GM23338 (cell line): ENCODE results near the gene IPO13. TPM values are rescaled to one million over a fixed set of nuclear protein-coding genes. Genes with fewer than 3 reads are reported as not detected.

Experiments
- ATAC-seq: fragments of 200-7000 bp; cut with Tn5 transposase; 3 replicates; pipeline ENCODE4 v1.9.1; 2020
- DNase-seq: peaks from one replicate; pipeline ENCODE4 v3.0.0-alpha.2; 2015; ENCODE audit warnings: low spot score
- H2AFZ ChIP-seq: fragments of 200-600 bp; sonication (generic); 2 replicates; pipeline ENCODE4 v1.8.0; 2016; ENCODE audit warnings: antibody characterized with exemption, mild to moderate bottlenecking, moderate library complexity
- H3F3A ChIP-seq: fragments of 200-600 bp; sonication (generic); replicated peaks from 2 replicates; pipeline ENCODE4 v1.8.0; 2017; ENCODE audit warnings: antibody characterized with exemption, mixed run types, low read depth
- H3K27ac ChIP-seq: fragments of 200-600 bp; sonication (generic); 2 replicates; pipeline ENCODE4 v1.6.1; 2016; ENCODE audit warnings: low read depth
- H3K27me3 ChIP-seq: fragments of 200-600 bp; sonication (generic); 2 replicates; pipeline ENCODE4 v1.8.0; 2016; ENCODE audit warnings: mild to moderate bottlenecking, mixed run types, moderate library complexity; ENCODE audit not compliant: insufficient read depth
- H3K36me3 ChIP-seq: fragments of 200-600 bp; sonication (generic); 2 replicates; pipeline ENCODE4 v1.8.0; 2016; ENCODE audit warnings: mild to moderate bottlenecking; ENCODE audit not compliant: insufficient read depth
- H3K4me1 ChIP-seq: fragments of 200-600 bp; sonication (generic); 2 replicates; pipeline ENCODE4 v1.8.0; 2016; ENCODE audit warnings: mild to moderate bottlenecking, moderate library complexity; ENCODE audit not compliant: insufficient read depth
- H3K4me2 ChIP-seq: fragments of 200-600 bp; sonication (generic); 2 replicates; pipeline ENCODE4 v1.7.1; 2017; ENCODE audit warnings: mixed run types
- H3K4me3 ChIP-seq: fragments of 200-600 bp; sonication (generic); 2 replicates; pipeline ENCODE4 v1.6.1; 2016; ENCODE audit warnings: mixed run types
- H3K79me2 ChIP-seq: fragments of 200-600 bp; sonication (generic); replicated peaks from 2 replicates; pipeline ENCODE4 v1.8.0; 2017; ENCODE audit warnings: mild to moderate bottlenecking; ENCODE audit not compliant: insufficient read depth
- H3K9me2 ChIP-seq: fragments of 200-600 bp; sonication (generic); 2 replicates; pipeline ENCODE4 v1.8.0; 2017; ENCODE audit not compliant: insufficient read depth
- H4K20me1 ChIP-seq: fragments of 200-600 bp; sonication (generic); replicated peaks from 2 replicates; pipeline ENCODE4 v1.8.0; 2017; ENCODE audit warnings: mild to moderate bottlenecking; ENCODE audit not compliant: insufficient read depth
- H3K27ac Mint-ChIP-seq: 2 replicates; pipeline ENCODE4 v1.8.0; 2020; ENCODE audit warnings: inconsistent platforms, mild to moderate bottlenecking, moderate library complexity, mixed read lengths
- H3K27me3 Mint-ChIP-seq: 3 replicates; pipeline ENCODE4 v1.8.0; 2022; ENCODE audit warnings: low read depth, mild to moderate bottlenecking, moderate library complexity, mixed read lengths, inconsistent platforms; ENCODE audit not compliant: insufficient read depth, poor library complexity
- H3K36me3 Mint-ChIP-seq: 3 replicates; pipeline ENCODE4 v1.8.0; 2021; ENCODE audit warnings: low read depth, mild to moderate bottlenecking, inconsistent platforms, moderate library complexity, mixed read lengths
- H3K4me1 Mint-ChIP-seq: 3 replicates; pipeline ENCODE4 v1.8.0; 2020; ENCODE audit warnings: mild to moderate bottlenecking, inconsistent platforms, mixed read lengths
- H3K4me3 Mint-ChIP-seq: 3 replicates; pipeline ENCODE4 v1.8.0; 2021; ENCODE audit warnings: moderate library complexity, mild to moderate bottlenecking, inconsistent platforms, mixed read lengths
- H3K9me3 Mint-ChIP-seq: 3 replicates; pipeline ENCODE4 v1.8.0; 2020; ENCODE audit warnings: moderate library complexity, mild to moderate bottlenecking, inconsistent platforms, mixed read lengths
- CREB1 ChIP-seq: fragments of 250-450 bp; sonication (Bioruptor Pico); IDR thresholded peaks from 2 replicates; pipeline ENCODE4 v1.5.0; 2020; ENCODE audit warnings: low read depth, mild to moderate bottlenecking, moderate library complexity
- EZH2phosphoT487 ChIP-seq: fragments of 200-600 bp; sonication (generic); IDR thresholded peaks from one replicate; pipeline ENCODE4 v1.8.1; 2018; ENCODE audit warnings: antibody characterized with exemption; ENCODE audit not compliant: unreplicated experiment
- JUNB ChIP-seq: IDR thresholded peaks from one replicate; pipeline ENCODE4 v1.6.1; 2016; ENCODE audit warnings: antibody characterized with exemption; ENCODE audit not compliant: unreplicated experiment
- NANOG ChIP-seq: IDR thresholded peaks from 2 replicates; pipeline ENCODE4 v1.6.1; 2016; ENCODE audit warnings: antibody characterized with exemption, borderline replicate concordance
- STAT1 ChIP-seq: IDR thresholded peaks from one replicate; pipeline ENCODE4 v1.6.1; 2016; ENCODE audit warnings: antibody characterized with exemption; ENCODE audit not compliant: unreplicated experiment
- ZNF114 ChIP-seq: fragments of 250-450 bp; sonication (Bioruptor Pico); IDR thresholded peaks from 2 replicates; pipeline ENCODE4 v1.5.0; 2020; ENCODE audit warnings: mild to moderate bottlenecking, moderate library complexity
- ZNF331 ChIP-seq: fragments of 250-450 bp; sonication (Bioruptor Pico); IDR thresholded peaks from 2 replicates; pipeline ENCODE4 v1.5.0; 2020; ENCODE audit warnings: low read depth, mild to moderate bottlenecking, moderate library complexity
- polyA plus RNA-seq: library from polyadenylated mRNA; unstranded; fragments of >200 nt; fragmentation: Nextera tagmentation; extraction: Ambion mirVana; gene quantifications from 2 replicates; pipeline ENCODE4 v1.2.1, GENCODE V29; 2016
- total RNA-seq: library from RNA; depleted of rRNA; stranded (reverse); fragments of >200 nt; shearing (Covaris generic); gene quantifications from 2 replicates; pipeline ENCODE4 v1.2.3, GENCODE V29; 2014
- TF ChIP-seq, protein P1 (sequence below): IDR thresholded peaks from one replicate; pipeline ENCODE4 v1.6.1; 2018; ENCODE audit warnings: antibody characterized with exemption; ENCODE audit not compliant: unreplicated experiment
- TF ChIP-seq, protein P2 (sequence below), 2 experiments: fragments of 200-600 bp in 1 of 2; sonication (generic) in 1 of 2; conservative IDR thresholded peaks; 2 replicates each; pipeline versions ENCODE4 v1.5.1 to v1.6.1; 2016 to 2017; ENCODE audit warnings: antibody characterized with exemption in 2 of 2, low read depth in 2 of 2, mild to moderate bottlenecking in 2 of 2, moderate library complexity in 1 of 2
- TF ChIP-seq, protein P3 (sequence below): IDR thresholded peaks from 2 replicates; pipeline ENCODE4 v1.6.1; 2016; ENCODE audit warnings: antibody characterized with exemption
- TF ChIP-seq, protein P4 (sequence below): fragments of 250-450 bp; sonication (Bioruptor Pico); IDR thresholded peaks from 2 replicates; pipeline ENCODE4 v1.5.0; 2020; ENCODE audit warnings: mild to moderate bottlenecking, moderate library complexity

IPO13 gene
- total and polyA plus RNA-seq, 2 experiments from 2014 or later: 10.4 to 22.8 TPM

DNA sequence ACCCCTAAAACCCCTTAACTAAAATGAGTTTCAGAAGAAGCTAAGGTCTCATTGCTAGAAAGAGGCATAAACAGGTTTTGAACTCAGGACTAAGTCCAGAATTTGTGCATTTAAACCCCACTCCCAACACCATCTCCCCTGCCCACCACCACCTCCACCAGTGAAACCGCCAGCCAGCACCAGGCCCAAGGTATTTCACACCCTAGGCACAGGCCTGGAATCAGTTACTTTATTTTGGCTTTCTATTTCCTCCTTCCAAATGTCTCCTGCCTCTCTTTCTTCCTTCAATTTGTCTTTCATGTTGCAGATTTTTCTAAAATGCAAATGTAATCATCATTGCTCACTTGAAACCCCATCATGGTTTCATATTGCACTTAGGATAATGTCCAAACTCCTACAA is 1.9 kb upstream of the IPO13 start:
- no peak overlapping the region for H3K4me2 ChIP-seq
- H3K4me1 ChIP-seq: peaks cover 5% of the 10 kb centered on the region
- H3K4me3 ChIP-seq: no peak overlapping the region
- H4K20me1 ChIP-seq: no peaks in the 10 kb centered on the region
- no peaks in the 10 kb centered on the region for H3K36me3 ChIP-seq
- H3K27ac Mint-ChIP-seq: no peak overlapping the region
- 0 out of 2 replicates have a peak, but pooled peaks cover 7% of the 10 kb centered on the region for H3F3A ChIP-seq
- H3K9me2 ChIP-seq: no peaks in the 10 kb centered on the region
- peaks cover 35% of the 10 kb centered on the region for H3K4me1 Mint-ChIP-seq
- H3K9me3 Mint-ChIP-seq: no peaks in the 10 kb centered on the region
- H3K79me2 ChIP-seq: no peaks in the 10 kb centered on the region; the same call in 1 of the 2 replicates
- H2AFZ ChIP-seq: no peak overlapping the region
- ATAC-seq: no peak
- H3K27ac ChIP-seq: no peak overlapping the region
- no peak for DNase-seq
- no peaks in the 10 kb centered on the region; the same call in 2 of the 3 replicates for H3K36me3 Mint-ChIP-seq
- H3K4me3 Mint-ChIP-seq: no peak overlapping the region
- no peaks in the 10 kb centered on the region for H3K27me3 ChIP-seq
- H3K27me3 Mint-ChIP-seq: peaks cover 4% of the 10 kb centered on the region
- TF ChIP-seq CREB1 (CRISPR knock-in tag): no peak
- no peak for TF ChIP-seq JUNB
- TF ChIP-seq, protein P1, sequence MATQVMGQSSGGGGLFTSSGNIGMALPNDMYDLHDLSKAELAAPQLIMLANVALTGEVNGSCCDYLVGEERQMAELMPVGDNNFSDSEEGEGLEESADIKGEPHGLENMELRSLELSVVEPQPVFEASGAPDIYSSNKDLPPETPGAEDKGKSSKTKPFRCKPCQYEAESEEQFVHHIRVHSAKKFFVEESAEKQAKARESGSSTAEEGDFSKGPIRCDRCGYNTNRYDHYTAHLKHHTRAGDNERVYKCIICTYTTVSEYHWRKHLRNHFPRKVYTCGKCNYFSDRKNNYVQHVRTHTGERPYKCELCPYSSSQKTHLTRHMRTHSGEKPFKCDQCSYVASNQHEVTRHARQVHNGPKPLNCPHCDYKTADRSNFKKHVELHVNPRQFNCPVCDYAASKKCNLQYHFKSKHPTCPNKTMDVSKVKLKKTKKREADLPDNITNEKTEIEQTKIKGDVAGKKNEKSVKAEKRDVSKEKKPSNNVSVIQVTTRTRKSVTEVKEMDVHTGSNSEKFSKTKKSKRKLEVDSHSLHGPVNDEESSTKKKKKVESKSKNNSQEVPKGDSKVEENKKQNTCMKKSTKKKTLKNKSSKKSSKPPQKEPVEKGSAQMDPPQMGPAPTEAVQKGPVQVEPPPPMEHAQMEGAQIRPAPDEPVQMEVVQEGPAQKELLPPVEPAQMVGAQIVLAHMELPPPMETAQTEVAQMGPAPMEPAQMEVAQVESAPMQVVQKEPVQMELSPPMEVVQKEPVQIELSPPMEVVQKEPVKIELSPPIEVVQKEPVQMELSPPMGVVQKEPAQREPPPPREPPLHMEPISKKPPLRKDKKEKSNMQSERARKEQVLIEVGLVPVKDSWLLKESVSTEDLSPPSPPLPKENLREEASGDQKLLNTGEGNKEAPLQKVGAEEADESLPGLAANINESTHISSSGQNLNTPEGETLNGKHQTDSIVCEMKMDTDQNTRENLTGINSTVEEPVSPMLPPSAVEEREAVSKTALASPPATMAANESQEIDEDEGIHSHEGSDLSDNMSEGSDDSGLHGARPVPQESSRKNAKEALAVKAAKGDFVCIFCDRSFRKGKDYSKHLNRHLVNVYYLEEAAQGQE: no peak
- no peak for TF ChIP-seq ZNF114
- TF ChIP-seq STAT1: no peak
- TF ChIP-seq ZNF331 (CRISPR knock-in tag): no peak
- TF ChIP-seq, protein P2, sequence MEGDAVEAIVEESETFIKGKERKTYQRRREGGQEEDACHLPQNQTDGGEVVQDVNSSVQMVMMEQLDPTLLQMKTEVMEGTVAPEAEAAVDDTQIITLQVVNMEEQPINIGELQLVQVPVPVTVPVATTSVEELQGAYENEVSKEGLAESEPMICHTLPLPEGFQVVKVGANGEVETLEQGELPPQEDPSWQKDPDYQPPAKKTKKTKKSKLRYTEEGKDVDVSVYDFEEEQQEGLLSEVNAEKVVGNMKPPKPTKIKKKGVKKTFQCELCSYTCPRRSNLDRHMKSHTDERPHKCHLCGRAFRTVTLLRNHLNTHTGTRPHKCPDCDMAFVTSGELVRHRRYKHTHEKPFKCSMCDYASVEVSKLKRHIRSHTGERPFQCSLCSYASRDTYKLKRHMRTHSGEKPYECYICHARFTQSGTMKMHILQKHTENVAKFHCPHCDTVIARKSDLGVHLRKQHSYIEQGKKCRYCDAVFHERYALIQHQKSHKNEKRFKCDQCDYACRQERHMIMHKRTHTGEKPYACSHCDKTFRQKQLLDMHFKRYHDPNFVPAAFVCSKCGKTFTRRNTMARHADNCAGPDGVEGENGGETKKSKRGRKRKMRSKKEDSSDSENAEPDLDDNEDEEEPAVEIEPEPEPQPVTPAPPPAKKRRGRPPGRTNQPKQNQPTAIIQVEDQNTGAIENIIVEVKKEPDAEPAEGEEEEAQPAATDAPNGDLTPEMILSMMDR (conservative IDR thresholded peaks at IDR 0.05; ENCODE audit: low read depth in 2 of 2): no peak
- TF ChIP-seq NANOG: no peak
- TF ChIP-seq, protein P3, sequence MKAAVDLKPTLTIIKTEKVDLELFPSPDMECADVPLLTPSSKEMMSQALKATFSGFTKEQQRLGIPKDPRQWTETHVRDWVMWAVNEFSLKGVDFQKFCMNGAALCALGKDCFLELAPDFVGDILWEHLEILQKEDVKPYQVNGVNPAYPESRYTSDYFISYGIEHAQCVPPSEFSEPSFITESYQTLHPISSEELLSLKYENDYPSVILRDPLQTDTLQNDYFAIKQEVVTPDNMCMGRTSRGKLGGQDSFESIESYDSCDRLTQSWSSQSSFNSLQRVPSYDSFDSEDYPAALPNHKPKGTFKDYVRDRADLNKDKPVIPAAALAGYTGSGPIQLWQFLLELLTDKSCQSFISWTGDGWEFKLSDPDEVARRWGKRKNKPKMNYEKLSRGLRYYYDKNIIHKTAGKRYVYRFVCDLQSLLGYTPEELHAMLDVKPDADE: no peak
- TF ChIP-seq EZH2phosphoT487: no peak
- TF ChIP-seq, protein P4, sequence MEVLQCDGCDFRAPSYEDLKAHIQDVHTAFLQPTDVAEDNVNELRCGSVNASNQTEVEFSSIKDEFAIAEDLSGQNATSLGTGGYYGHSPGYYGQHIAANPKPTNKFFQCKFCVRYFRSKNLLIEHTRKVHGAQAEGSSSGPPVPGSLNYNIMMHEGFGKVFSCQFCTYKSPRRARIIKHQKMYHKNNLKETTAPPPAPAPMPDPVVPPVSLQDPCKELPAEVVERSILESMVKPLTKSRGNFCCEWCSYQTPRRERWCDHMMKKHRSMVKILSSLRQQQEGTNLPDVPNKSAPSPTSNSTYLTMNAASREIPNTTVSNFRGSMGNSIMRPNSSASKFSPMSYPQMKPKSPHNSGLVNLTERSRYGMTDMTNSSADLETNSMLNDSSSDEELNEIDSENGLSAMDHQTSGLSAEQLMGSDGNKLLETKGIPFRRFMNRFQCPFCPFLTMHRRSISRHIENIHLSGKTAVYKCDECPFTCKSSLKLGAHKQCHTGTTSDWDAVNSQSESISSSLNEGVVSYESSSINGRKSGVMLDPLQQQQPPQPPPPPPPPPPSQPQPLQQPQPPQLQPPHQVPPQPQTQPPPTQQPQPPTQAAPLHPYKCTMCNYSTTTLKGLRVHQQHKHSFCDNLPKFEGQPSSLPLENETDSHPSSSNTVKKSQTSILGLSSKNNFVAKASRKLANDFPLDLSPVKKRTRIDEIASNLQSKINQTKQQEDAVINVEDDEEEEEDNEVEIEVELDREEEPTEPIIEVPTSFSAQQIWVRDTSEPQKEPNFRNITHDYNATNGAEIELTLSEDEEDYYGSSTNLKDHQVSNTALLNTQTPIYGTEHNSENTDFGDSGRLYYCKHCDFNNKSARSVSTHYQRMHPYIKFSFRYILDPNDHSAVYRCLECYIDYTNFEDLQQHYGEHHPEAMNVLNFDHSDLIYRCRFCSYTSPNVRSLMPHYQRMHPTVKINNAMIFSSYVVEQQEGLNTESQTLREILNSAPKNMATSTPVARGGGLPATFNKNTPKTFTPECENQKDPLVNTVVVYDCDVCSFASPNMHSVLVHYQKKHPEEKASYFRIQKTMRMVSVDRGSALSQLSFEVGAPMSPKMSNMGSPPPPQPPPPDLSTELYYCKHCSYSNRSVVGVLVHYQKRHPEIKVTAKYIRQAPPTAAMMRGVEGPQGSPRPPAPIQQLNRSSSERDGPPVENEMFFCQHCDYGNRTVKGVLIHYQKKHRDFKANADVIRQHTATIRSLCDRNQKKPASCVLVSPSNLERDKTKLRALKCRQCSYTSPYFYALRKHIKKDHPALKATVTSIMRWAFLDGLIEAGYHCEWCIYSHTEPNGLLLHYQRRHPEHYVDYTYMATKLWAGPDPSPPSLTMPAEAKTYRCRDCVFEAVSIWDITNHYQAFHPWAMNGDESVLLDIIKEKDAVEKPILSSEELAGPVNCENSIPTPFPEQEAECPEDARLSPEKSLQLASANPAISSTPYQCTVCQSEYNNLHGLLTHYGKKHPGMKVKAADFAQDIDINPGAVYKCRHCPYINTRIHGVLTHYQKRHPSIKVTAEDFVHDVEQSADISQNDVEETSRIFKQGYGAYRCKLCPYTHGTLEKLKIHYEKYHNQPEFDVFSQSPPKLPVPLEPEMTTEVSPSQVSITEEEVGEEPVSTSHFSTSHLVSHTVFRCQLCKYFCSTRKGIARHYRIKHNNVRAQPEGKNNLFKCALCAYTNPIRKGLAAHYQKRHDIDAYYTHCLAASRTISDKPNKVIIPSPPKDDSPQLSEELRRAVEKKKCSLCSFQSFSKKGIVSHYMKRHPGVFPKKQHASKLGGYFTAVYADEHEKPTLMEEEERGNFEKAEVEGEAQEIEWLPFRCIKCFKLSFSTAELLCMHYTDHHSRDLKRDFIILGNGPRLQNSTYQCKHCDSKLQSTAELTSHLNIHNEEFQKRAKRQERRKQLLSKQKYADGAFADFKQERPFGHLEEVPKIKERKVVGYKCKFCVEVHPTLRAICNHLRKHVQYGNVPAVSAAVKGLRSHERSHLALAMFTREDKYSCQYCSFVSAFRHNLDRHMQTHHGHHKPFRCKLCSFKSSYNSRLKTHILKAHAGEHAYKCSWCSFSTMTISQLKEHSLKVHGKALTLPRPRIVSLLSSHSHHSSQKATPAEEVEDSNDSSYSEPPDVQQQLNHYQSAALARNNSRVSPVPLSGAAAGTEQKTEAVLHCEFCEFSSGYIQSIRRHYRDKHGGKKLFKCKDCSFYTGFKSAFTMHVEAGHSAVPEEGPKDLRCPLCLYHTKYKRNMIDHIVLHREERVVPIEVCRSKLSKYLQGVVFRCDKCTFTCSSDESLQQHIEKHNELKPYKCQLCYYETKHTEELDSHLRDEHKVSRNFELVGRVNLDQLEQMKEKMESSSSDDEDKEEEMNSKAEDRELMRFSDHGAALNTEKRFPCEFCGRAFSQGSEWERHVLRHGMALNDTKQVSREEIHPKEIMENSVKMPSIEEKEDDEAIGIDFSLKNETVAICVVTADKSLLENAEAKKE (CRISPR knock-in tag): no peak
